GM18508 (cell line): ENCODE data around the gene TENM3.

Experiments
- ATAC-seq: cut with Tn5 transposase; IDR thresholded peaks from one replicate; pipeline ENCODE4 v1.9.1; 2021; ENCODE audit warnings: moderate number of reproducible peaks; ENCODE audit not compliant: insufficient read depth, unreplicated experiment

TENM3 gene

GRCh38 chr4:182643801-182644682 lies 400.8 kb downstream of the TENM3 start:
- no peak for ATAC-seq

DNA sequence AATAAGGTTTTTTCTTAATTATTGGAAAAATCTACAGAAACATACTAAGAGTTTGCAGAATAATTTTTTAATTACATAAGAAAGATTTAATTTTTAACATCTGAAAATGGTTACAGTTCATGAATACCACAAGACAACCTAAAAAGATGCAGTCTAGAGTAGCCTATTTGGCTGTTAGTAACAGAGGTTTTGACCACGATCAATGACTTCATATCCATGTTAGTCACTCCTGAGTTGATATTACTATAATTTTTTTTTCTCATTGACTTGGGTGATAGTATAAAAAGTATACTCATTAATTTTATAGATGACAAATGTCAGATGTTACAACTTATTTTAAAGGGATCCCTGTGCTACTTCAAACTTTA lies 401.5 kb downstream of the TENM3 start:
- ATAC-seq: no peak

DNA sequence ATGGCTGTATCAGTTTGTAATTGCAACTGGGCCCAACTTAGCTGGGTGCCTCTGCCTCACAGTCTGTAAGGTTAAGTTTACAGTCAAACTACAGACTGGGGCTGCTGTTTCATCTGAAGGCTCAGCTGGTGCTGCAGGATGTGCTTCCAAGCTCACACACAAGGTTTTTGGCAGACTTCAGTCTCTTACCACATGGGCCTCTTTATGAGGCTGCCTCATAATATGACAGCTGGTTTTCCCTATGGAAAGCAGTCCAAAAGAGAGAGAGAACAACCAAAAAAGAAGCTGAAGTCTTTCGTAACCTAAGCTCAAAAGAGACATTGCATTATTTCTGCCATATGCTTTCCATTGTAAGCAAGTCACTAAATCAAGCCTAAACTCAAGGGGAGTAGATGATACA lies 402.3 kb downstream of the TENM3 start:
- ATAC-seq: no peak

DNA sequence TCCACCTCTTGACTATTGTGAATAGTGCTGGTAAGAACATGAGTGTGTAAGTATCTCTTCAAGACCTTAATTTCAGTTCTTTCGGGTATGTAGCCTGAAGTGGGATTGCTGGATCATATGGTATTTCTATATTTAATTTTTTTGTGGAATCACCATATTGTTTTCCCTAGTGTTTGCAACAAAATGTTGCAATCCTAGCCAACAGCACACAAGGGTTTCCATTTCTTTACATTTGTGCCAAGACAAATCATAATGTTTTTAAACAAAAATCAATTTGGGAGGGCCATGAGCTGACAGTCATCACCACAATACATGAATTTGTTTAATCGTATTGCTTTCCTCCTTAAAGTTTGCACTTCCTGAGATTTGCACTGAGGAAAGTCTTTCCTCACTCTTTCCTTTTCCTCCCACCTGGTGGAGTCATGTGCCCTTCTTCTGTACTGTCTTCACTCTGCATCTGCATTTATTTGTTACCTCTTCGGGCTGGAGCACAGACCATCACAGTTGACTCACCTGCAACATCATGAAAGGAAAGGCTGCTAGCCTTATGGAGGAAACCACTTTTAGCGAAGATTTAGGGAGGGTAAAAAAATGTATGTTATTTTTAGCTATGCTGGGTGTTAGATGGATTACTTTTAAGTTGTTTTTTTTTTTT lies 404.6 kb downstream of the TENM3 start:
- no peak for ATAC-seq

GRCh38 chr4:182648766-182649165 lies 405.6 kb downstream of the TENM3 start:
- ATAC-seq: no peak

DNA sequence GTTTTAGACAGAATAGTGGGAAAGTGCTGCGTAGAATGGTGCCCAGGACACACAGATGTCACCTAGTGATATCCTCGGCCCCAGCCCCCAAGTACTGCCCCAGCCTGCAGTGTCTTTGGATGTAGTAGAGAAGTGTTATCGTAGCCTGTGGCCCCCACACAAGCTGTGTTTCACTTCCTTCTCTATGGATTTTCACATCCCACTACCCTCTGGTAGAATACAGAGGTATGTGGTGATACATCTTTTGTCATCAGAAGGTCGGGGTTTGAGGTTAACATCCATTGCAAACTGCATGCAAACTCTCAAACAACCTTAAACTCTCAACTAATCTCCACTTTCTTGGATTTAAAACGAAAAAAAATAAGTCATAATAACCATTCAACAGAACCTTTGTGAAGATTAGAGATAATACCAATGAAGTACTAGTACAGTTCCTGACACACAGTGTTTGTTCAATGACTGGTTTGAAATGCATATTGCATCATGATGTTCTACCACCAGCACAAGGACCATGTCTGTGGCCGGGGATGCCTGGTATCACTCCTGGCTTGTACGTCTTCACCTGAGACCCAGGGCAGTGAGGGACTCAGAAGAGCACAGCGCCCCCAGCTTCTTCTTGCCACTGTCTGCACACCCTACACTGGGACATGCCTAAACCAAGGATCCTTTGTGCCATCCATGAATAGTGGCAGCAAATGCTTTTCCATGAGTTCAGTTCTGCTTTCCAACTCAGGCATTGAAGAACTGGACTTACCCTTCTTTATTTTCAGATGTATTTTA lies 406.7 kb downstream of the TENM3 start:
- no peak for ATAC-seq

DNA sequence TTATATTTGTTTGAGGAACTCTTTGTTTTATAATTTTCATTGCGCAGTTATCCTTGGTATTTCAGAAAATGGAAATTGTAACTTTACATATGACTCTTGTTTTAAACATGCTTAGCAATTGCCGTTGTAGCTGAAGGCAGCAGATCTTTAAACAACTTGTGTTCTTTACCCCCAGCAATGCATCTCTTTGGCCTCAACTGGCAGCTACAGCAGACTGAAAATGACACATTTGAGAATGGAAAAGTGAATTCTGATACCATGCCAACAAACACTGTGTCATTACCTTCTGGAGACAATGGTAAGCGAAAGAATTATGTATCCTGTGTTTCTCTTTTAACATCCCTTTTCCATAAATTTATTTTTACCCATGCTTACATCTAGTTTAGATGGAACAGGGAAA lies 410.4 kb downstream of the TENM3 start:
- ATAC-seq: no peak

GRCh38 chr4:182655340-182655739 lies 412.1 kb downstream of the TENM3 start:
- ATAC-seq: no peak

- ATAC-seq: no peak
These were observed 419.3 kb downstream of the TENM3 start for GRCh38 chr4:182662551-182662950.

- no peak for ATAC-seq
These were observed 428.0 kb downstream of the TENM3 start for GRCh38 chr4:182671231-182671630.

DNA sequence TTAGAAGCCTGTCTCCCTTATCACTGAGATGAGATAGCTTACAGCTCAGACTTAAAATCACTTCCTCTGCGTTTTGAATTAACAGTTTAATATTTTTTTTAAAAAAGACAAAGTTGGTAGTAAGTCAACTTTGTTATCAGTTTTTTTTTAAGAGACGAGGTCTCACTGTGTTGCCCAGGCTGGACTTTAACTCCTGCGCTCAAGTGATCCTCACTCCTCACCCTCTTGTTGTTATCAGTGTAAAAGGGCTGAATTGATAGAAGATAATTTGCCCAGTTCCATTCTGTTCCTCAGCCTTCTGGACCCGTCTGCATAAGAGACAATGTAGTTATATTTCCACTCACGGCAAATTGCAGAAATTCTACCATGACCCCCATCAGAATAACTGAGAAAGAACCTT lies 428.5 kb downstream of the TENM3 start:
- no peak for ATAC-seq

DNA sequence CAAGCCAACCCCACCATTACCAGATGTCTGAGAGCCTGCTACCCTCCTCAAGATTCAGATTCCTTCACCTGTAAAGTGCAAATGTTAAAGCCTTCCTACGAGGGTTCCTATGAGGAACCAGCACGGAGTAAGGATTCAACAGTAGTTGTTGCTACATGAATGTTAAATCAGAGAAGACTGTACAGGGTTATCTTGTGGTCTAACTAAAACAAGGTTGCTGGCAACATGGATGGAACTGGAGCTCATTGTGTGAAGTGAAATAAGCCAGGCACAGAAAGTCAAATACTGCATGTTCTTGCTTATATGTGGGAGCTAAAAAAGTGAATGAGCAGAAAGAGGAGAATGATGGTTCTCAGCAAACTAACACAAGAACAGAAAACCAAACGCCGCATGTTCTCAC lies 435.4 kb downstream of the TENM3 start:
- ATAC-seq: no peak

DNA sequence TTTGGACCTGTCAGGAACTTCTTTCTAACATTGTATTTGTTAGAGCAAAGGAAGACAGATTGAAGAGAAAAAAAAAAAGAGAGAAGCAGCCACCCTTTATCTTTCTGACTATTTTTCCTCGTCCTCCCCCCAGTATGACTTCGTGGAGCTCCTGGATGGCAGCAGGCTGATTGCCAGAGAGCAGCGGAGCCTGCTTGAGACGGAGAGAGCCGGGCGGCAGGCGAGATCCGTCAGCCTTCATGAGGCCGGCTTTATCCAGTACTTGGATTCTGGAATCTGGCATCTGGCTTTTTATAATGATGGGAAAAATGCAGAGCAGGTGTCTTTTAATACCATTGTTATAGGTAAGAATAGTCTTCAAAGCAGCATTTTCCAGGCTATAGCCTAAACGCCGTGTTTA lies 436.3 kb downstream of the TENM3 start:
- ATAC-seq: no peak

- ATAC-seq: no peak
These were observed 437.0 kb downstream of the TENM3 start for GRCh38 chr4:182680234-182680653.

DNA sequence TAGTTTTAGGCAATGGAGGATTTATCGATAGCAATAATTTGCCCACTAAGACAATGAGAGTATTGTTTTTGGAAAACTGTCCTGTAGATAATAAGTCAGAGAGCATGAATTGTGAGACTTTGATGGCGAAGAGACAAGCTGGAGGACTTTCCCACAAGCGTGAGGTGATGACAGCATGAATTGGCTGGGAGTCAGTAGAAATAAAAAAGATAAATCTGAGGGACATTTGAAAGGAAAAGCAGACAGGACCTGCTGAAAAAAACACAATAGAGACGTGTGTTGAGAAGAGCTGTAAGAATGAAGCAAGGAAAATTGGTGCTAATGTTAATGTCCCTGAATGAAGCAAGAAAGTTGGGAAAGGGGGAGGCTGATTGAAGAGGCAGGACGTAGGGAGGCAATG lies 440.5 kb downstream of the TENM3 start:
- no peak for ATAC-seq

DNA sequence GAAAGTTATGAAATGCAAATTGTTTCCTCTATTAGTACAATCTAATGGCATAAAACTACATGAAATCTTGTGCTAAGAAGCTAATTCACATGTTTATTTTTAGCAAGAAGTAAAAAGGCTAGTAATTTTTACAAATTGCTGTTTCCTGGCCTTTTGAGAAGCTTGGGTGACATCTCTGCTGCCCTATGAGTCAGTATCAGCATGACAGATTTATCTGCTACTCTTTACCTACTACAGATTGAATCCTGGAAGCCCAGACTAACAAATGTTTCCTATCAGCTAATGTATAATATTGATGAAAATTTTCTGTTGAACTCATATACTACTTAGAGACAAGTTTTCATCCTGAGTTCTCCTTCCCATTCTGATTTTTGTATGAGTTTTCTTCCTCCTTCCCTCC lies 441.6 kb downstream of the TENM3 start:
- no peak for ATAC-seq

DNA sequence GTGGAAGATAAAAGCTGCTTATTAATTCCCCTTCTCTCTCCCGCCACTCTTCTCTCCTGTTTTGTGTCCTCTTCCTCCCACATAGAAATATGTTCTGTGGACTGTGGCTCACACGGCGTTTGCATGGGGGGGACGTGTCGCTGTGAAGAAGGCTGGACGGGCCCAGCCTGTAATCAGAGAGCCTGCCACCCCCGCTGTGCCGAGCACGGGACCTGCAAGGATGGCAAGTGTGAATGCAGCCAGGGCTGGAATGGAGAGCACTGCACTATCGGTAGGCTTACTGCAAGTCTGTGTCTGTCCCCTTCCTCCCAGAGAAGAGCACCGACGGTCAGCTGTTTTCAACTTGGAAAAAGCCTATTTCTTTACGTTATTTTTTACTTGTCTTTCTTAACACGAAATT lies 444.9 kb downstream of the TENM3 start:
- ATAC-seq: no peak

DNA sequence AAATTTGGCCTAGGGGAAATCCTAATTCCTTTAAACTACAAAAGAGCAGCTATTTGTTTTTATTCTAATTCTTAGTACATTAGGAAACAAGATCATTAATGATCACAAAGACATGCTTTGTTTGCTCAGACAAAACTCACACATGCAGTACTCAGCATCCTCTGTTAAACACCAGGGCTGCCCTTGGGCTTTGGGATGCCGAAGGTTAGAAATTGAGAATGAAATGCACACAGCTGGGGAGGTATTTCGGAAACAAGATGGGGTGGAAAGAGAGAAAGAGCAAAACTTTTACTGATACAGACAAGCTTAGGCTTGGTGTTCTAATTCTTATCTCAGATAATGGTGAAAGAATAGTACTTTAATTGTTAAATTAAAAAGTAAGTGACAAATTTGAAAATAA lies 451.3 kb downstream of the TENM3 start:
- no peak for ATAC-seq

DNA sequence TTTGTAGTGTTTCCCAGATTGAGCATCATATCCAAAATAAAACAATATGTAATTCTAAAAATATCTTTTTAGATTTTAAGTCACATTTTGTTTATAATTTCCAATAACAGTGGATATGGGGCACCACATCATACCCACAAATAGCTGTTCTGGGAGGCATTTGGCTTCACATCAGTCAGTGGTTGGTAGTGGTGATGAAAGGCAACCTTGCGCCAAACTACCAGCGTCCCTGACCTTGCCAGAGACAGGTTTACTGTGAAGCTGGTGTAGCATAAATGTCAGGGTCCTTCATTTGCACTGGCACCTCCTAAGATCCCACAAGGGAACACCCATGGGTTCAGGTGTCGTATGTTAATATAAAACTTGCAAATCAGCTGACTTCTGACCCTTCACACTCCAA lies 451.8 kb downstream of the TENM3 start:
- no peak for ATAC-seq

GRCh38 chr4:182695842-182696241 lies 452.6 kb downstream of the TENM3 start:
- ATAC-seq: no peak

- ATAC-seq: no peak
These were observed 453.9 kb downstream of the TENM3 start for GRCh38 chr4:182697094-182697493.
